K562 (cell line): Measurements from ENCODE around the gene HBB. TPM values are rescaled to one million over a fixed set of nuclear protein-coding genes. Genes with fewer than 3 reads are reported as not detected.

Experiments
- C11orf30 ChIP-seq: fragments of 450-650 bp; IDR thresholded peaks from 2 replicates; pipeline ENCODE4 v1.6.1; 2016; ENCODE audit warnings: low read depth, mild to moderate bottlenecking
- CGGBP1 ChIP-seq: fragments of 250-450 bp; sonication (Bioruptor Pico); IDR thresholded peaks from 2 replicates; pipeline ENCODE4 v1.9.0; 2021; ENCODE audit warnings: mild to moderate bottlenecking
- COPS2 ChIP-seq: fragments of 450-650 bp; conservative IDR thresholded peaks from 2 replicates; pipeline ENCODE4 v1.6.1; 2016; ENCODE audit warnings: mild to moderate bottlenecking, moderate library complexity
- E4F1 ChIP-seq: fragments of 250-450 bp; sonication (Bioruptor Pico); IDR thresholded peaks from 2 replicates; pipeline ENCODE4 v1.5.0; 2021; ENCODE audit warnings: mild to moderate bottlenecking, borderline replicate concordance
- EZH2 ChIP-seq: IDR thresholded peaks from 2 replicates; pipeline ENCODE4 v1.6.1; 2012; ENCODE audit warnings: low read depth, mild to moderate bottlenecking, inconsistent platforms, low read length, borderline replicate concordance
- HDGF ChIP-seq: fragments of 450-650 bp; IDR thresholded peaks from 2 replicates; pipeline ENCODE4 v1.6.1; 2016
- HNRNPL ChIP-seq: fragments of 200-400 bp; formaldehyde crosslinking; IDR thresholded peaks from 2 replicates; pipeline ENCODE4 v1.6.1; 2017; ENCODE audit warnings: low read depth, mild to moderate bottlenecking, low read length
- JUND ChIP-seq, 2 experiments: IDR thresholded peaks; 2 replicates in 1 of 2; 3 replicates in 1 of 2; pipeline ENCODE4 v1.6.1; 2011; ENCODE audit warnings: borderline replicate concordance in 2 of 2, low read depth in 2 of 2, low read length in 2 of 2, improper control_type of control experiment in 1 of 2, missing biosample characterization in 1 of 2, missing genetic modification characterization in 1 of 2, missing genetic modification reagents in 1 of 2
- KAT2B ChIP-seq: IDR thresholded peaks from one replicate; pipeline ENCODE4 v1.6.1; 2012; ENCODE audit warnings: low read depth, mild to moderate bottlenecking, control low read depth, inconsistent platforms, low read length, moderate library complexity
- KDM2B ChIP-seq: fragments of 250-450 bp; sonication (Bioruptor Pico); IDR thresholded peaks from 2 replicates; pipeline ENCODE4 v1.8.0; 2021; ENCODE audit warnings: mild to moderate bottlenecking, moderate library complexity
- PHTF2 ChIP-seq: fragments of 250-450 bp; sonication (Bioruptor Pico); IDR thresholded peaks from 2 replicates; pipeline ENCODE4 v1.5.0; 2021; ENCODE audit warnings: mild to moderate bottlenecking
- RBM14 ChIP-seq: fragments of 200-400 bp; formaldehyde crosslinking; IDR thresholded peaks from 2 replicates; pipeline ENCODE4 v1.6.1; 2018; ENCODE audit warnings: low read depth, mild to moderate bottlenecking, low read length, moderate library complexity, borderline replicate concordance; ENCODE audit not compliant: insufficient read depth
- RBM34 ChIP-seq: fragments of 200-400 bp; formaldehyde crosslinking; IDR thresholded peaks from 2 replicates; pipeline ENCODE4 v1.6.1; 2018; ENCODE audit warnings: low read length, borderline replicate concordance; ENCODE audit not compliant: insufficient read depth
- RFX7 ChIP-seq: fragments of 250-450 bp; sonication (Bioruptor Pico); IDR thresholded peaks from 2 replicates; pipeline ENCODE4 v1.5.1; 2021; ENCODE audit warnings: mild to moderate bottlenecking
- RNF2 ChIP-seq: sonication (generic); IDR thresholded peaks from 2 replicates; pipeline ENCODE4 v1.6.1; 2016
- SIRT6 ChIP-seq: IDR thresholded peaks from one replicate; pipeline ENCODE4 v1.6.1; 2012; ENCODE audit warnings: low read depth, mild to moderate bottlenecking, control low read depth, inconsistent platforms, low read length, moderate library complexity
- TCF15 ChIP-seq: fragments of 250-450 bp; sonication (Bioruptor Pico); IDR thresholded peaks from 2 replicates; pipeline ENCODE4 v1.8.0; 2022; ENCODE audit warnings: moderate library complexity, mild to moderate bottlenecking, inconsistent platforms
- ZEB2 ChIP-seq: fragments of 450-650 bp; IDR thresholded peaks from 2 replicates; pipeline ENCODE4 v1.6.1; 2016
- ZKSCAN8 ChIP-seq: fragments of 200-800 bp; sonication (Bioruptor generic); IDR thresholded peaks from 2 replicates; pipeline ENCODE4 v1.6.1; 2016; ENCODE audit warnings: missing genetic modification characterization, missing compliant biosample characterization
- ZNF592 ChIP-seq: fragments of 450-650 bp; IDR thresholded peaks from 2 replicates; pipeline ENCODE4 v1.6.1; 2017; ENCODE audit warnings: antibody characterized with exemption, mild to moderate bottlenecking
- ZNF77 ChIP-seq: fragments of 250-450 bp; sonication (Bioruptor Pico); IDR thresholded peaks from 2 replicates; pipeline ENCODE4 v1.5.0; 2020
- polyA plus RNA-seq, 8 experiments: library from polyadenylated mRNA; depleted of rRNA in 4 of 8; stranded (reverse) in 5 of 8; unstranded in 3 of 8; fragments of >200 nt; fragmentation: Nextera tagmentation in 2 of 8; fragmentation: Illumina TruSeq in 1 of 8; extraction: Ambion mirVana in 2 of 8; extraction: Trizol in 1 of 8; gene quantifications; 2 replicates each; pipeline versions ENCODE4 v1.2.1 to v1.2.3, GENCODE V29; 2011 to 2014; ENCODE audit warnings: inconsistent platforms in 1 of 8, missing spikeins in 1 of 8
- total RNA-seq, 7 experiments: library from RNA; depleted of rRNA in 6 of 7; stranded (reverse); fragments of >200 nt in 6 of 7; fragmentation: Illumina TruSeq in 2 of 7; extraction: Trizol in 2 of 7; gene quantifications; 2 replicates each; pipeline versions ENCODE4 v1.2.1 to v1.2.3, GENCODE V29; 2011 to 2021; ENCODE audit warnings: low replicate concordance in 1 of 7

The HBB gene
- total and polyA plus RNA-seq, 9 of the 15 experiments (the other 6 are each of a cell fraction or from before 2014, with no cell fraction given), result 0.33 to 3.4 (median 1.2) TPM; not detected in 2

GRCh38 chr11:5242933-5243815 is 16.3 kb upstream of the HBB start (continued):
- TF ChIP-seq PHTF2, result no peak
- TF ChIP-seq TCF15 (CRISPR knock-in tag), result no peak
- TF ChIP-seq HNRNPL, result no peak
- TF ChIP-seq ZKSCAN8 (CRISPR knock-in tag), result no peak
- peak; percentile 93 for TF ChIP-seq SIRT6
- TF ChIP-seq RNF2, result no peak
- no peak for TF ChIP-seq KDM2B (CRISPR knock-in tag)
- no peak for TF ChIP-seq HDGF
- TF ChIP-seq KAT2B, result no peak
- TF ChIP-seq ZEB2, result peak; percentile 71; the same call in 1 of the 2 replicates
- TF ChIP-seq CGGBP1 (CRISPR knock-in tag), result peak; percentile 51; the same call in 1 of the 2 replicates
- TF ChIP-seq EZH2, result no peak
- no peak for TF ChIP-seq COPS2
- no peak for TF ChIP-seq E4F1
- peak; percentile 87 for TF ChIP-seq ZNF592
- no peak for TF ChIP-seq RBM34
- TF ChIP-seq RFX7 (CRISPR knock-in tag), result no peak
- no peak for TF ChIP-seq JUND (IDR thresholded peaks at IDR 0.05; ENCODE audit: borderline replicate concordance, low read depth, low read length)
- 0 out of 3 replicates have a peak, but pooled peaks have one; percentile 44 for TF ChIP-seq JUND (tag; IDR thresholded peaks at IDR 0.05; ENCODE audit: borderline replicate concordance, low read depth, low read length)
- no peak for TF ChIP-seq ZNF77 (CRISPR knock-in tag)
- TF ChIP-seq RBM14, result no peak
- TF ChIP-seq C11orf30, result no peak
